B cell (primary cell): ENCODE results near the gene RET. TPM values are rescaled to one million over a fixed set of nuclear protein-coding genes. Genes with fewer than 3 reads are reported as not detected.

Experiments used
- ATAC-seq: fragments of 200-7000 bp; cut with Tn5 transposase; one replicate; pipeline ENCODE4 v1.10.0; 2021; ENCODE audit warnings: low read depth, mild to moderate bottlenecking, moderate number of reproducible peaks, moderate library complexity
- CTCF ChIA-PET: fragments of 350-600 bp; sonication (Branson Sonifier 250); formaldehyde crosslinking; loops from one replicate; lab custom pipeline; 2021; ENCODE audit warnings: antibody characterized with exemption, inconsistent platforms; lab: Charles Lee
- POLR2A ChIA-PET: fragments of 350-600 bp; sonication (Branson Sonifier 250); formaldehyde crosslinking; loops from one replicate; lab custom pipeline; 2021; ENCODE audit warnings: antibody characterized with exemption; lab: Charles Lee
- DNase-seq: peaks from one replicate; pipeline ENCODE4 v3.0.0; 2013
- H2AFZ ChIP-seq: 2 replicates; pipeline ENCODE4 v1.6.1; 2012; ENCODE audit warnings: mild to moderate bottlenecking, low read depth, low read length; ENCODE audit not compliant: insufficient read depth, poor library complexity, severe bottlenecking
- H3K27ac ChIP-seq, 2 donors: 1 replicate in 1 of 2; 2 replicates in 1 of 2; pipeline ENCODE4 v1.5.1; 2012 to 2013; ENCODE audit warnings: low read length in 2 of 2, mild to moderate bottlenecking in 2 of 2, moderate library complexity in 1 of 2
- H3K27me3 ChIP-seq, 4 experiments: fragments of 200-600 bp in 1 of 4; sonication (generic) in 1 of 4; replicated peaks in 1 of 4; 1 replicate in 2 of 4; 2 replicates in 2 of 4; pipeline versions ENCODE4 v1.6.1 to v1.7.0; 2013 to 2016; ENCODE audit warnings: low read length in 3 of 4, mild to moderate bottlenecking in 2 of 4, mixed read lengths in 1 of 4, moderate library complexity in 1 of 4; ENCODE audit not compliant: insufficient read depth in 4 of 4, control insufficient read depth in 3 of 4; ENCODE audit errors: control extremely low read depth in 1 of 4
- H3K36me3 ChIP-seq, 2 experiments: replicated peaks in 1 of 2; 1 replicate in 1 of 2; 2 replicates in 1 of 2; pipeline versions ENCODE4 v1.6.1 to v1.7.1; 2013; ENCODE audit warnings: low read length in 1 of 2; ENCODE audit not compliant: insufficient read depth in 2 of 2, control insufficient read depth in 1 of 2; ENCODE audit errors: control extremely low read depth in 1 of 2, extremely low read depth in 1 of 2
- H3K4me1 ChIP-seq, 2 donors: fragments of 200-600 bp in 1 of 2; sonication (generic) in 1 of 2; 1 replicate in 1 of 2; 2 replicates in 1 of 2; pipeline versions ENCODE4 v1.5.1 to v1.6.1; 2013 to 2017; ENCODE audit warnings: low read length in 2 of 2; ENCODE audit not compliant: control insufficient read depth in 2 of 2, insufficient read depth in 2 of 2
- H3K4me2 ChIP-seq: replicated peaks from 2 replicates; pipeline ENCODE3; 2012; ENCODE audit warnings: mild to moderate bottlenecking, low read depth, low read length; ENCODE audit not compliant: poor library complexity, severe bottlenecking
- H3K4me3 ChIP-seq, 5 experiments: fragments of 200-600 bp in 1 of 5; sonication (generic) in 1 of 5; 1 replicate in 3 of 5; 2 replicates in 2 of 5; pipeline versions ENCODE4 v1.5.1 to v1.7.0; 2011 to 2016; ENCODE audit warnings: low read length in 4 of 5, mild to moderate bottlenecking in 4 of 5, low read depth in 2 of 5, control low read depth in 1 of 5, moderate library complexity in 1 of 5; ENCODE audit not compliant: insufficient read depth in 1 of 5; ENCODE audit errors: control extremely low read depth in 1 of 5, extremely low read depth in 1 of 5
- H3K79me2 ChIP-seq: fragments of 200-600 bp; sonication (generic); one replicate; pipeline ENCODE4 v1.6.0; 2016; ENCODE audit warnings: low read length; ENCODE audit not compliant: control insufficient read depth, insufficient read depth
- H3K9ac ChIP-seq: fragments of 200-600 bp; sonication (generic); 2 replicates; pipeline ENCODE4 v1.6.1; 2017; ENCODE audit warnings: mild to moderate bottlenecking, low read length, moderate library complexity
- H3K9me3 ChIP-seq, 3 donors: one replicate each; pipeline versions ENCODE4 v1.6.1 to v1.7.1; 2013; ENCODE audit warnings: low read length in 2 of 3; ENCODE audit not compliant: control insufficient read depth in 2 of 3, insufficient read depth in 1 of 3; ENCODE audit errors: control extremely low read depth in 1 of 3
- H4K20me1 ChIP-seq: 2 replicates; pipeline ENCODE4 v1.6.0; 2012; ENCODE audit warnings: mild to moderate bottlenecking, low read length; ENCODE audit not compliant: insufficient read depth, control insufficient read depth, poor library complexity, severe bottlenecking
- H3K27ac Mint-ChIP-seq: one replicate; pipeline ENCODE4 v1.8.0; 2021; ENCODE audit warnings: mixed read lengths
- H3K27me3 Mint-ChIP-seq: one replicate; pipeline ENCODE4 v1.8.0; 2021; ENCODE audit warnings: mixed read lengths
- H3K4me1 Mint-ChIP-seq: one replicate; pipeline ENCODE4 v1.8.0; 2021; ENCODE audit warnings: mixed read lengths
- H3K4me3 Mint-ChIP-seq: one replicate; pipeline ENCODE4 v1.8.0; 2021; ENCODE audit warnings: mixed read lengths
- H3K9me3 Mint-ChIP-seq: one replicate; pipeline ENCODE4 v1.8.0; 2022; ENCODE audit warnings: mixed read lengths; ENCODE audit not compliant: insufficient read depth
- CTCF ChIP-seq: fragments of 200-600 bp; IDR thresholded peaks from one replicate; pipeline ENCODE4 v1.8.0; 2022; ENCODE audit warnings: antibody characterized with exemption, mild to moderate bottlenecking
- EZH2 ChIP-seq: IDR thresholded peaks from 2 replicates; pipeline ENCODE4 v1.6.1; 2012; ENCODE audit warnings: borderline replicate concordance, low read depth, mild to moderate bottlenecking, moderate library complexity, low read length; ENCODE audit not compliant: insufficient read depth, poor library complexity, severe bottlenecking
- WGBS: methylation state at CpG from one replicate; pipeline ENCODE4 v1.1.5; 2013; ENCODE audit warnings: missing lambda C conversion rate; ENCODE audit not compliant: insufficient coverage; 5-methylcytosine and 5-hydroxymethylcytosine counted together
- intact Hi-C: fragments of 100-400 bp; cut with micrococcal nuclease; formaldehyde crosslinking; loops from one replicate; pipeline ENCODE4 v1.10.0; 2022
- polyA plus RNA-seq: library from polyadenylated mRNA; depleted of rRNA; stranded (reverse); fragments of >200 nt; gene quantifications from 2 replicates; pipeline ENCODE4 v1.2.3, GENCODE V29; 2012
- total RNA-seq, 2 donors: library from RNA; stranded (reverse); fragments of 120-200 nt in 1 of 2; gene quantifications; 1 replicate in 1 of 2; 2 replicates in 1 of 2; pipeline versions ENCODE4 v1.2.3 to v1.2.4, GENCODE V29; 2013 to 2022

The RET gene
- total and polyA plus RNA-seq, 2 donors (not counting 1 experiment from before 2014, with no cell fraction given), result 0.16 to 0.27 TPM

GRCh38 chr10:43054593-43054992 is 22.3 kb upstream of the RET start:
- Mint-ChIP-seq H3K27ac (no peak overlapping the region), H3K9me3 (no peaks in the 10 kb centered on the region), H3K27me3 (peaks cover 14% of the 10 kb centered on the region), H3K4me1 (no peaks in the 10 kb centered on the region), H3K4me3 (no peak overlapping the region)
- Histone ChIP-seq H3K4me3 (no peak overlapping the region), H3K36me3 (no peaks in the 10 kb centered on the region), H3K9me3 (no peaks in the 10 kb centered on the region), H3K4me1 (no peaks in the 10 kb centered on the region), H3K27ac (no peak overlapping the region), H3K79me2 (no peaks in the 10 kb centered on the region), H4K20me1 (no peaks in the 10 kb centered on the region), H3K27me3 (peaks cover 0 to 2% (median 0%) of the 10 kb centered on the region in 4 experiments), H2AFZ (no peak overlapping the region), H3K9ac (no peak overlapping the region), H3K4me2 (no peak overlapping the region)
- TF ChIP-seq CTCF (no peak), EZH2 (no peak)
- no peak for DNase-seq
- intact Hi-C loops, result no loop called here
- ATAC-seq, result no peak
- ChIA-PET POLR2A (no interaction called here), CTCF (no interaction called here)
- 83% methylated on average over 3 of the region's 3 CpGs for WGBS

GRCh38 chr10:43055217-43055616 is 21.7 kb upstream of the RET start:
- no peaks in the 10 kb centered on the region for H3K9me3 Mint-ChIP-seq
- ChIA-PET CTCF (no interaction called here), POLR2A (no interaction called here)
- WGBS, result 88% methylated on average over 1 of the region's 3 CpGs
- intact Hi-C loops, result no loop called here
- Histone ChIP-seq H3K4me2 (no peak overlapping the region), H3K36me3 (no peaks in the 10 kb centered on the region), H3K9ac (no peak overlapping the region), H3K27me3 (peaks cover 0 to 2% (median 0%) of the 10 kb centered on the region in 4 experiments), H3K4me3 (no peak overlapping the region), H3K79me2 (no peaks in the 10 kb centered on the region), H3K27ac (no peak overlapping the region), H3K9me3 (no peaks in the 10 kb centered on the region), H3K4me1 (no peaks in the 10 kb centered on the region), H4K20me1 (no peaks in the 10 kb centered on the region), H2AFZ (no peak overlapping the region)
- TF ChIP-seq CTCF, result no peak
- TF ChIP-seq EZH2, result no peak
- H3K27me3 Mint-ChIP-seq, result peaks cover 18% of the 10 kb centered on the region
- DNase-seq (no peak), ATAC-seq (no peak)
- H3K4me1 Mint-ChIP-seq, result no peaks in the 10 kb centered on the region
- no peak overlapping the region for H3K4me3 Mint-ChIP-seq
- H3K27ac Mint-ChIP-seq, result no peak overlapping the region
